ENCODE data around the gene ZNF853.

The ZNF853 gene

GRCh38 chr7:6606866-6607583 is 8.4 kb upstream of the ZNF853 start:
- no peak for DNase-seq (ENCODE audit: extremely low spot score)
- POLR2A ChIA-PET: no interaction called here
- TF ChIP-seq, protein P1, sequence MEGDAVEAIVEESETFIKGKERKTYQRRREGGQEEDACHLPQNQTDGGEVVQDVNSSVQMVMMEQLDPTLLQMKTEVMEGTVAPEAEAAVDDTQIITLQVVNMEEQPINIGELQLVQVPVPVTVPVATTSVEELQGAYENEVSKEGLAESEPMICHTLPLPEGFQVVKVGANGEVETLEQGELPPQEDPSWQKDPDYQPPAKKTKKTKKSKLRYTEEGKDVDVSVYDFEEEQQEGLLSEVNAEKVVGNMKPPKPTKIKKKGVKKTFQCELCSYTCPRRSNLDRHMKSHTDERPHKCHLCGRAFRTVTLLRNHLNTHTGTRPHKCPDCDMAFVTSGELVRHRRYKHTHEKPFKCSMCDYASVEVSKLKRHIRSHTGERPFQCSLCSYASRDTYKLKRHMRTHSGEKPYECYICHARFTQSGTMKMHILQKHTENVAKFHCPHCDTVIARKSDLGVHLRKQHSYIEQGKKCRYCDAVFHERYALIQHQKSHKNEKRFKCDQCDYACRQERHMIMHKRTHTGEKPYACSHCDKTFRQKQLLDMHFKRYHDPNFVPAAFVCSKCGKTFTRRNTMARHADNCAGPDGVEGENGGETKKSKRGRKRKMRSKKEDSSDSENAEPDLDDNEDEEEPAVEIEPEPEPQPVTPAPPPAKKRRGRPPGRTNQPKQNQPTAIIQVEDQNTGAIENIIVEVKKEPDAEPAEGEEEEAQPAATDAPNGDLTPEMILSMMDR (IDR thresholded peaks at IDR 0.05; ENCODE audit: control extremely low read depth, extremely low read depth, low read depth, missing control alignments): no peak
- CTCF ChIA-PET: interaction anchor here (1.1 kb wide), 1 partner anchor 12 kb away, joined by 4 read pairs; no protein-coding TSS in a partner anchor

DNA sequence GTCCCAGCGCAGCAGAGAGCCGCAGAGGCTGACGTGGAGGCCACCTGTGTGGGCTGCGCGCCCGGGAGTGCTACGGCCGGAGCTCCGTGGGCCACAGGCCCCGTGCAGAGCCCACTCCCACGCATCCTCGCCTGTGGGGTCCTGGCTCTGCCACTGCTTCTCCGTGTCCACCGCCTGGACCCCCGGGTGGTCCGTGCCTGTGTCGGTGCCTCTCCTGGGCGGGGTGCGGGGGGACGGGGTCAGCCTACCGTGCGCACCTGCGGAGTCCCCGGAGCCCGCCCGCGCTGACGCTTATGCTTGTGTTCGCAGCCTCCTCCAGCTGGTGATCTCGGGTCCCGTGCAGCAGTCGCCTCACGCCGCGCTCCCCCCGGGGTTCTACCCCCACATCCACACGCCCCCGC is 7.8 kb upstream of the ZNF853 start:
- CTCF ChIA-PET: no interaction called here
- POLR2A ChIA-PET: no interaction called here

DNA sequence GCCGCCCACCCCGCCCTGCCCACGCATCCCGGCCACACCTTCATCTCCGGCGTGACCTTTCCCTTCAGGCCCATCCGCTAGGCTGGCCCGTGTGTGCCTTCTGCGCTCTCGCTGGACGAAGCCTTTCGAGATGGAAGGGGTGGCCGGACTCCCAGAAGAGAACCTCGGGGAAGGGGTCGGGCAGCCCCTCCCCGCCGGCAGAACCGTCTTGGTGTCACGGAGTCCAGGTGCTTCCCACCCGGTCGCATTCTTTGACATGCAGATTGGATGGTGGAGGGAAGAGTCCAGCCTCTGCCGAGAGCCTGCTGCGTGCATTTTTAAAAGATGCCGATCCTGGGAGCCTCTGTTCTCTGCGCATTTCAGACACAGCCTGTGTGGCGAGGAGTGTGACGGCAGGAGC is 7.3 kb upstream of the ZNF853 start:
- TF ChIP-seq, protein P1 (IDR thresholded peaks at IDR 0.05; ENCODE audit: control extremely low read depth, extremely low read depth, low read depth, missing control alignments): no peak
- POLR2A ChIA-PET: no interaction called here
- no peak for DNase-seq (ENCODE audit: extremely low spot score)
- CTCF ChIA-PET: interaction anchor here (1.2 kb wide), 1 partner anchor 18 kb away, joined by 4 read pairs; the partner anchor contains the start of gene INTS15

More for the DNA sequence above, 7.8 kb upstream of the ZNF853 start:
- no peak for DNase-seq (ENCODE audit: extremely low spot score)
- TF ChIP-seq, protein P1 (IDR thresholded peaks at IDR 0.05; ENCODE audit: control extremely low read depth, extremely low read depth, low read depth, missing control alignments): no peak

DNA sequence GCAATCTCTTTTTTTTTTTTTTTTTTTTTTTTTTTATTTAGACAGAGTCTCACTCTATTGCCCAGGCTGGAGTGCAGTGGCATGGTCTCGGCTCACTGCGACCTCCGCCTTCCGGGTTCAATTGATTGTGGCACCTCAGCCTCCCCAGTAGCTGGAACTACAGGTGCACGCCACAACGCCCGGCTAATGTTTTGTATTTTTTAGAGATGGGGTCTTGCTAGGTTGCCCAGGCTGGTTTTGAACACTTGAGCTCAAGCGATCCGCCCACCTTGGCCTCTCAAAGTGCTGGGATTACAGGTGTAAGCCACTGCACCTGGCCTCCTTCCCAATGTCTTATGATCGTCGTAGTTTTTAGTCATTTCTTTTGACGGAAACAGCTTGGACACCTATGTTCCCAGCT is 6.6 kb upstream of the ZNF853 start:
- no peak for DNase-seq (ENCODE audit: extremely low spot score)
- TF ChIP-seq, protein P1 (IDR thresholded peaks at IDR 0.05; ENCODE audit: control extremely low read depth, extremely low read depth, low read depth, missing control alignments): no peak
- POLR2A ChIA-PET: no interaction called here
- CTCF ChIA-PET: interaction anchor here (1.2 kb wide), 1 partner anchor 19 kb away, joined by 4 read pairs; the partner anchor contains the start of gene INTS15

DNA sequence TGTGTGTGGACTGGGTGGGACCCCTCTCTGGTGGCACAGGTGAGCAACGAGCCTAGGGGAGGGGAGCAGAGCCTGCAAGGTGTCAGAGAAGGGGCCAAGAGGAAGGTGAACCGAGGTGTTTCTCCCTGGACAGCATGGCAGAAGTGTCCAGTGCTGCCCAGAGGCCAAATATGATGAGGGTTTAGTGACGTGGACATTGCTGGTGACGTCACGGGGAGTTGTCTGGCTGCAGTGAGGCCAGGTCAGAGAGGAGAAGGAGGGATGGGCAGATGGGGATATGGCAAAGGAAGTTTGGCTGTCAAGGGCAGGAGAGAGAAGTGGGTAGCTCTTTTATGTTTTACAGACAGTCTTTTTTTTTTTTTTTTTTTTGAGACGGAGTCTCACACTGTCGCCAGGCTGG is 2.6 kb upstream of the ZNF853 start:
- TF ChIP-seq, protein P1 (IDR thresholded peaks at IDR 0.05; ENCODE audit: control extremely low read depth, extremely low read depth, low read depth, missing control alignments): no peak
- no peak for DNase-seq (ENCODE audit: extremely low spot score)
- ChIA-PET POLR2A (no interaction called here), CTCF (interaction anchor here (2.4 to 2.6 kb wide), 2 partner anchors 8 to 23 kb away, joined by 10 to 12 read pairs; partner anchors contain the start of gene INTS15)

- ChIA-PET POLR2A (no interaction called here), CTCF (no interaction called here)
- TF ChIP-seq, protein P1 (IDR thresholded peaks at IDR 0.05; ENCODE audit: control extremely low read depth, extremely low read depth, low read depth, missing control alignments): no peak
- no peak for DNase-seq (ENCODE audit: extremely low spot score)
These were observed 1.7 kb upstream of the ZNF853 start for GRCh38 chr7:6613706-6614105.

Data from GM10248 (cell line).